GM19035 (cell line): ENCODE results near the gene SETD9.

ENCODE experiments used
- ATAC-seq: cut with Tn5 transposase; IDR thresholded peaks from one replicate; pipeline ENCODE4 v1.9.1; 2021; ENCODE audit not compliant: unreplicated experiment

Gene SETD9

GRCh38 chr5:56909294-56910209, at the start of gene SETD9:
SETD9 (plus strand) TSS chr5:56909596; CDS start chr5:56909646, 50 bp downstream.
- ATAC-seq: peak; percentile 80

GRCh38 chr5:56861893-56862485, 47.4 kb upstream of the SETD9 start:
- ATAC-seq: no peak

DNA sequence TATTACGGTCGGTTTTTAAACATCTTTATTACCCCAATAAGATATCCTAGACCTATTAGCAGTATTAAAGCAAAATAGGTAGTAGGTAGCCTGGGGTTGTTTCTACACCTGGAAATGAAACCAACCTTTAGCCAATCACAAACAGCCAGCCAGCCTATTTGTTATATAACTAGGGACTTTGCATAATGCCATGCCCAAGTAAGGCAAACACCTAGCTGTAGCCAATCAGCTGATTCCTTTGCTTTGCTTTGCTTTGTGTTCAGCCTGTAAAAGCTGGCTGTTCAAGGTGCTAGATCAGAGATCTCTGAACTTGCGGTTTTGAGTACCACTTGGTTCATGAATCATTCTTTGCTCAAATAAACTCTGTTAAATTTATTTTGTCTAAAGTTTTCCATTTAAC, 46.5 kb upstream of the SETD9 start:
- no peak for ATAC-seq

GRCh38 chr5:56871777-56872176, 37.6 kb upstream of the SETD9 start:
- ATAC-seq: no peak

GRCh38 chr5:56873056-56873455, 36.3 kb upstream of the SETD9 start:
- no peak for ATAC-seq

GRCh38 chr5:56876327-56876726, 33.1 kb upstream of the SETD9 start:
- no peak for ATAC-seq

DNA sequence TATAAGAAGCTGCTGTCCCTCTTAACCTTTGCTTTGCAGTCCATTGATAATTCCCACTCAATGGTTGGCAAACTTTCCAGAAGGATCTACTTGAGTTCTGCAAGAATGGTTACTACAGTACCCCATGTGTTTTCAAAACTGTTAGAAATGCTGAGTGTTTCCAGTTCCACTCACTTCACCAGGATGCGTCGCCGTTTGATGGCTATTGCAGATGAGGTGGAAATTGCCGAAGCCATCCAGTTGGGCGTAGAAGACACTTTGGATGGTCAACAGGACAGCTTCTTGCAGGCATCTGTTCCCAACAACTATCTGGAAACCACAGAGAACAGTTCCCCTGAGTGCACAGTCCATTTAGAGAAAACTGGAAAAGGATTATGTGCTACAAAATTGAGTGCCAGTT, 27.8 kb upstream of the SETD9 start:
- no peak for ATAC-seq

GRCh38 chr5:56893251-56893951, 16.0 kb upstream of the SETD9 start:
- no peak for ATAC-seq

DNA sequence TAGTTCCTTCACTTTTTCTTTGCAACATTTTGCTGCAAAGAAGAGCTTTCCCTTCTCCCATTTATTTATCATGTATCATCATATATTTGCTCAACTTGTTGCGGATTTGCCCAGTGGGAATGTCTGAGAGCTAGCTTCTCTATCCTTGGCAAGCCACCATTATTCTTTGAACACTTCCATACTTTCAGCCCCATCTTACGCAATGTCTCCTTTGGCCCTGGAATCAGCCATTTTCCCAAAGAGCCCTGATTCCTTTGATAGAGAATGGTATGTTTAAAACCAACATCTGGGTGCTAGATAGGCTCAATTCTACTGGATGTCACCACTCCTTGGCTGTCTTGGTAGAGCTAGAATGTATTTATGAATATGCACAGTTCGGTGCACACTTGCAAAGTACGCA, 12.6 kb upstream of the SETD9 start:
- ATAC-seq: no peak

GRCh38 chr5:56898213-56898612, 11.2 kb upstream of the SETD9 start:
- ATAC-seq: no peak

DNA sequence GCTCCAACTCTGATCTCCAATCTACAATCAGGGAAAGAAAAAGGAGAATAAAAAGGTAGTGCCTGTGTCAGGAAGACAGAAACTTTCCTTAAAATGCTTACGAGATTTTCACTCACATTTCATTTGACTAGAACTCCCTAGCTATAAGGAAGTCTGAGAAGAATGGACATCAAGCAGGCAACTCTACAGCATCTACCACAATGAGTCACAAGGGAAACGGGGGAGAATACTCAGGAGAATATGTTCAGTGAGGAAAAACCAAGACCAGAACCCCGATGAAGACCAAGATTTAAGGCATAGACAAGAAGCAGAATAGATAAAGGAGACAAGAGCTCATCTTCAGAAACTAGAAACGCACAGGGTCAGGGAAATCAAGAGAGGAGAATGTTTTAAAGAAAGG, 9.0 kb upstream of the SETD9 start:
- no peak for ATAC-seq

DNA sequence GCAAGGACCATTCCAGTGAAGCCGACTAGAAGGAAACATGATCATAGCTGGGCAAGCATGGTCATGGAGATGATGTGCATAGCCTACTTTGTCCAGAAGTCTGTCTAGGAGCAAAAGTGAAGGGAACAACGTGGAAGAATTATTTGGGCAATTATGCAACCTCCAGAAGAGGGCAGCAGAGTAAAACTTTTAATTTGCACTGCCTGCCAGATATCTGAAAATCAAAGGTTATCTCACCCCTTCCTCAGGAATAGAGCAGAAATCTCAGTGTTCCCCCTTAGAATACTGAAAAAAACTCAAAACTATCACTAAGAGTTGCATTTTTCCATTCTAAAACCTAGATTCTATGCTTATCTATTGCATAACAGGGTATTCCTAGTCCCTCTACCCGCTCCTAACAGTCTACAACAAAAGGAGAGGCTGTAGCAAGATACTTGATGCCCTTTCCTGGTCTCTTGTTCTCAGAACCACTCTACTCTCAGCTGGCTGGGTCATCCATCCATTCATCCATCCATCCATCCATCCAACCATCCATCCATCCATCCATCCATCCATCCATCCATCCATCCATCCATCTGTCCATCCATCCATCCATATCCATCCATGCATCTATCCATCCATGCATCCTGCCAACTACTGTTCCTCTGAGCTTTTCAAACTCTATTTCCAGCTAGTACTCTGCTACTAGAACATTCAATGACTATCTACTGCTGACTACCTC, 8.4 kb upstream of the SETD9 start:
- no peak for ATAC-seq

GRCh38 chr5:56908942-56909293, 478 bp upstream of the SETD9 start:
- peak; percentile 51 for ATAC-seq

GRCh38 chr5:56910210-56910965, 992 bp downstream of the SETD9 start:
- ATAC-seq: peak; percentile 17

- ATAC-seq: no peak
These were observed 4.4 kb downstream of the SETD9 start for GRCh38 chr5:56913766-56914165.

GRCh38 chr5:56914678-56915077, 5.3 kb downstream of the SETD9 start:
- no peak for ATAC-seq

DNA sequence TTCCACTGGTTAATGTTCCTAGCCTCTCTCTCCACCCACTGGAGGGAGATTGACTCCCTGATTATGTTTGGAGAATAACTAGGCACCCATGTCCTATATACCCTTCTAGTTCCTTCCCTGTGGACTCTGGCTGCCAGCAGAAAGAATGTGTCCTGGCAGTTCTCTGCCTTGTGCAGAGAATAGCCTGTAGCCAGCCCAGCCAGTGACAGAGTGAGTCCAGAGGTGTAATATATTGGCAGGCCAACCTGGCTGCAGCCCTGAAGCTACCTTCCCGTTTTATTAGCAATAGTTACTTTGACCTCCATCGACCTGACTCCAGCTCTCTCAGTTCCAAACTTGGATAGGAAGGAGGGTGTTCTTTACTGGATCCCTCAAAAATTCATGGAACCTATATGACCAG, 8.1 kb downstream of the SETD9 start:
- no peak for ATAC-seq

- ATAC-seq: no peak
These were observed 8.7 kb downstream of the SETD9 start for GRCh38 chr5:56918054-56918453.

GRCh38 chr5:56919942-56920662, 10.7 kb downstream of the SETD9 start:
- ATAC-seq: no peak

DNA sequence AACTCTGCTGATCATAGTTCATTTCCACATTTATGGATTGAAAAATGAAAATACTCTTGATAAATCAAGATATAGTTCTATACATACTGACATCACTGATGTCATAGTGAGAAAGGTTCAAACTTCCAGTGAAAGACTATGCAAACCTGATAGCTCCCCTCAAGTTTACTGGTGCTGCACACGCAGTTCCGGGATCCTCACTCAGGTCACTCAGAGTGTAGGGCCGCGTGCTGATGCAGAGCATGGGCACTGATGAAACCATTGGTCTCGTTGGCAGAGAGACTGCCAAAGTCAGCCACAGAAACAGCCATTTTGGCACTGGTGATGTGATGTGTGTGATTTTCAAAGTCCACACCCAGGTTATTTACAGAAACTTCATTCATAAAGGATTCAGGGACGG, 13.5 kb downstream of the SETD9 start:
- ATAC-seq: no peak
